ENCODE data around the gene PLRG1.

DNA sequence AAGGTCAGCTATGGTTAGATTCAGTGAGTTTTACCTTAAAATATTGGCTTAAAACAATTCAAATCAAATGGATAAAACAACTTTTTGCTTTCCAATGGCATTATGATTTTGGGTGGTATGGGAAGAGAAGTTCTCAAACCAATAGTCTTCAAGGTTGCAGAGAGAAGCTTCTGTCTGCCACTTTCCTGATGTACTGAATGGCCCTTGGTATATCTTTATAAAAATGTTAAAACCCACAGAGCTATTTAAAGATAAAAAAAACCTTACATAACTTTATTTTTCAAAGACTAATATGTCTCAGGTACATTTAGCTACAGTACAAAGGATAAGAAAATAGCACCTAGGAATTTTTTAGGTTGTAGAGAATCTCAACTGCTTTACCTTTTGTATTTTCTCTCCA lies 33.5 kb upstream of the PLRG1 start:
- TF ChIP-seq, protein P1, sequence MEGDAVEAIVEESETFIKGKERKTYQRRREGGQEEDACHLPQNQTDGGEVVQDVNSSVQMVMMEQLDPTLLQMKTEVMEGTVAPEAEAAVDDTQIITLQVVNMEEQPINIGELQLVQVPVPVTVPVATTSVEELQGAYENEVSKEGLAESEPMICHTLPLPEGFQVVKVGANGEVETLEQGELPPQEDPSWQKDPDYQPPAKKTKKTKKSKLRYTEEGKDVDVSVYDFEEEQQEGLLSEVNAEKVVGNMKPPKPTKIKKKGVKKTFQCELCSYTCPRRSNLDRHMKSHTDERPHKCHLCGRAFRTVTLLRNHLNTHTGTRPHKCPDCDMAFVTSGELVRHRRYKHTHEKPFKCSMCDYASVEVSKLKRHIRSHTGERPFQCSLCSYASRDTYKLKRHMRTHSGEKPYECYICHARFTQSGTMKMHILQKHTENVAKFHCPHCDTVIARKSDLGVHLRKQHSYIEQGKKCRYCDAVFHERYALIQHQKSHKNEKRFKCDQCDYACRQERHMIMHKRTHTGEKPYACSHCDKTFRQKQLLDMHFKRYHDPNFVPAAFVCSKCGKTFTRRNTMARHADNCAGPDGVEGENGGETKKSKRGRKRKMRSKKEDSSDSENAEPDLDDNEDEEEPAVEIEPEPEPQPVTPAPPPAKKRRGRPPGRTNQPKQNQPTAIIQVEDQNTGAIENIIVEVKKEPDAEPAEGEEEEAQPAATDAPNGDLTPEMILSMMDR (IDR thresholded peaks at IDR 0.05), result no peak
- TF ChIP-seq POLR2A (IDR thresholded peaks at IDR 0.05), result no peak
- TF ChIP-seq EP300 (IDR thresholded peaks at IDR 0.05), result no peak
